ENCODE measurements around the gene RARS1. TPM values are rescaled to one million over a fixed set of nuclear protein-coding genes. Genes with fewer than 3 reads are reported as not detected.

The RARS1 gene
- polyA plus RNA-seq (2011; rRNA removed) = 32.2 and 74.6 TPM in 2 replicates
- 21.8 and 23.9 TPM in 2 replicates for polyA minus RNA-seq (2011; rRNA and poly(A)+ RNA removed)

- peak; percentile 99 for TF ChIP-seq CTCF (IDR thresholded peaks at IDR 0.05; ENCODE audit: insufficient read depth, low read depth, low read length)
- H3K4me3 ChIP-seq (ENCODE audit: low read depth, low read length) = peak within 1 kb of the TSS; percentile 87
- ChIA-PET CTCF (interaction anchor here (0.9 to 2.8 kb wide), 9 partner anchors 9 to 219 kb away, joined by 3 to 17 read pairs (median 4); no protein-coding TSS in a partner anchor), POLR2A (no interaction called here)
- no peak for DNase-seq (ENCODE audit: low read depth)
- no peaks in the 10 kb centered on the region for H3K27me3 ChIP-seq (ENCODE audit: control insufficient read depth, insufficient read depth, low read length)
- peaks cover 15% of the 10 kb centered on the region for H3K36me3 ChIP-seq (ENCODE audit: control insufficient read depth, insufficient read depth, low read length)
Measured at GRCh38 chr5:168486136-168486879, at the start of gene RARS1. Gene RARS1, plus strand, starts transcription at chr5:168486471. Its CDS starts 28 bp downstream, at chr5:168486499.

- POLR2A ChIA-PET = no interaction called here
- Histone ChIP-seq H3K36me3 (ENCODE audit: control insufficient read depth, insufficient read depth, low read length) (no peaks in the 10 kb centered on the region; the same call in 1 of the 2 replicates), H3K4me3 (ENCODE audit: low read depth, low read length) (no peak overlapping the region), H3K27me3 (ENCODE audit: control insufficient read depth, insufficient read depth, low read length) (no peaks in the 10 kb centered on the region)
- CTCF ChIA-PET = no interaction called here
- no peak for TF ChIP-seq CTCF (IDR thresholded peaks at IDR 0.05; ENCODE audit: insufficient read depth, low read depth, low read length)
- DNase-seq (ENCODE audit: low read depth) = no peak
Measured at GRCh38 chr5:168438349-168438748, 47.9 kb upstream of the RARS1 start.

GRCh38 chr5:168443533-168443932 lies 42.7 kb upstream of the RARS1 start:
- CTCF ChIA-PET = no interaction called here
- no peaks in the 10 kb centered on the region for H3K27me3 ChIP-seq (ENCODE audit: control insufficient read depth, insufficient read depth, low read length)
- POLR2A ChIA-PET = no interaction called here
- H3K4me3 ChIP-seq (ENCODE audit: low read depth, low read length) = no peak overlapping the region
- no peak for DNase-seq (ENCODE audit: low read depth)
- TF ChIP-seq CTCF (IDR thresholded peaks at IDR 0.05; ENCODE audit: insufficient read depth, low read depth, low read length) = no peak
- H3K36me3 ChIP-seq (ENCODE audit: control insufficient read depth, insufficient read depth, low read length) = no peaks in the 10 kb centered on the region

- DNase-seq (ENCODE audit: low read depth) = no peak
- no peak overlapping the region for H3K4me3 ChIP-seq (ENCODE audit: low read depth, low read length)
- ChIA-PET CTCF (no interaction called here), POLR2A (no interaction called here)
- no peaks in the 10 kb centered on the region for H3K36me3 ChIP-seq (ENCODE audit: control insufficient read depth, insufficient read depth, low read length)
- TF ChIP-seq CTCF (IDR thresholded peaks at IDR 0.05; ENCODE audit: insufficient read depth, low read depth, low read length) = no peak
- H3K27me3 ChIP-seq (ENCODE audit: control insufficient read depth, insufficient read depth, low read length) = no peaks in the 10 kb centered on the region
Measured at GRCh38 chr5:168443950-168444700, 42.1 kb upstream of the RARS1 start.

- ChIA-PET POLR2A (no interaction called here), CTCF (no interaction called here)
- H3K27me3 ChIP-seq (ENCODE audit: control insufficient read depth, insufficient read depth, low read length) = no peaks in the 10 kb centered on the region
- H3K36me3 ChIP-seq (ENCODE audit: control insufficient read depth, insufficient read depth, low read length) = no peaks in the 10 kb centered on the region
- no peak for TF ChIP-seq CTCF (IDR thresholded peaks at IDR 0.05; ENCODE audit: insufficient read depth, low read depth, low read length)
- no peak overlapping the region for H3K4me3 ChIP-seq (ENCODE audit: low read depth, low read length)
- DNase-seq (ENCODE audit: low read depth) = no peak
Measured at GRCh38 chr5:168446983-168447619, 39.2 kb upstream of the RARS1 start.
